ENCODE results near the gene CRIM1.
A peak's percentile ranks its signal among the peaks of the same experiment; 100 is the strongest.

CRIM1 gene

DNA sequence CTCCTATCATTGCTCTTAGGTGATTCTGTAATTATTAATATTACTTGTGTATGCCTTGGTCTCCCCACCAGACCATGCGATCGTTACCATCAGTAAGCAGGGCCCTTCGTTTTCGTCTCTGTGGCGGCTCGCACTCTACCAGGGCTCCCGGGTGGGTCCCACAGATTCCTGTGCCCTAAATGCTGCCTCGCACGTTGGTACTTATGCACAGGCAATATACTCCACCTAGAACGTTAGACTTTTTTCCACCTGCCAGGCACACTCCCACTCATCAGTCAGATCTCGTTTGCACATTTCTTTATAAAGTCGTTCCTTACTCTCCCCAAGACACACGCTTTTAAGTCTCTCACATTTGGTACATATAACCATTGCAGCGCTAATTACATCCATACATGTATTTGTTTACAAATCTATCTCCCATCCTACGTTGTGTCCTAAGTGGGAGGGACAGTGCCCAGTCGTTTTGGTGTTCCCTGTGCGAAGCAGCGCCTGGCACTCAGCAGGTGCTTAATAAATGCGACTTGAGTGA, 241.5 kb downstream of the CRIM1 start:
- no peak for DNase-seq

DNA sequence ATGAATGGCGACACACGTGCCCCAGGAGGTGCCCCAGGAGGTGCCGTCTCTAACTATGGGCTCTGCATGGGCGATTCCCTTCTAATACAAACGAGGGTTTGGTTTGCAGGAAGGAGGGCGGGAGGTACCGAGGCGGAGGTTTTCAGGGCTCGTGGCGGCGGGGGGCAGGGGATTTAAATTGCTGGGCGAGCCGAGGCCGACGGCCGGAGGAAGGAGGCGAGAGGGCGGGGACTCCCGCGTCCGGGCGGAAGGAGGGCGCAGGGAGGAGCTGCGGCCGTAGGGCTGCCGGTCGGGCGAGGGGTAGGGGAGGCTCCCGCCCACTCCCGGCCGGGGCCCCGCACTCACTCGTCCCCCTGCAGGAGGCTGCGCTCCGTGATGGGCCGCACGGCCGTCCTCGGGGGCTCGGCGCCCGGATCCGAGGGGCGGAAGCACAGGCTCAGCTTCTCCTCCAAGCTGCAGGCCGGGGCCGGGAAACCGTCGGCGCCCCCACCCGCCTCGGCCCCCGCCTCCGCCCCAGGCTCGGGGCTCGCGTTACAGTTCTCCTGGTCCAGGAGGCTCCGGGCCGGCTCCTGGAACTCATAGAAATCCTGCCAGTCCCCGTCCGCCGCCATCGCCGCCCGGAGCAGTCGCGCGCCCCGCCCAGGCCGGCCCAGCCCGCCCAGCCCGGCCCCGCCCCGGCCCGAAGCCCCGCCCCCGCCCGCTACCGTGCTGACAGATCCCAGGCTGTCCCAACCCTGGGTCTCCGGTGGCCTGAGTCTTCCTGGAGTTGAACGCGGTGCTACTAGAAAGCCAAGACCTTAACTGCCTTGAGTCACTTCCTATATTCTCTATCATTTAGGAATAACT, 242.2 kb downstream of the CRIM1 start, which contains the start of gene FEZ2:
FEZ2 (minus strand) TSS at position 637 of the 846 bp plus-strand sequence; CDS start at position 611, 26 bp downstream.
- DNase-seq = peak; percentile 88
